ENCODE results near the gene C2CD4D. TPM values are rescaled to one million over a fixed set of nuclear protein-coding genes. Genes with fewer than 3 reads are reported as not detected.

The C2CD4D gene
- total RNA-seq, 2 donors from 2014 or later: not detected

DNA sequence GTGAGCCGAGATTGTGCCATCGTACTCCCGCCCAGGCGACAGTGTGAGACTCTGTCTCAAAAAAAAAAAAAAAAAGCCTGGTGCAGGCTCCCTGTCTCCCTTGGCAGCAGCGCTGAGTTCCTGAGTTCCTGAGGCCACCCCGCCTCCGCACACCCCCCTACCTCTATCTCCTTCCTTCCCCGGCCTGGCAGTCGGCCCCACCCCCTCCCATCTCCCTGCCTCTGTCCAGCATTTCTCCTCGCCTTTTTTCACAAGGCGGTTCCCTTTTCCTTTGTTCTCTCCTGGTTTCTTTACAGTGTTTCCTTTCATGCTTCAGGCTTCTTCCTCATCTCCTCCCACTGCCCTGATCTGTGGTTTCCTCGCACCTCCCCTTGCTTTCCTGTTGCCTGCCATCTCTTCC is 10.7 kb downstream of the C2CD4D start:
- Histone ChIP-seq H3K36me3 (no peaks in the 10 kb centered on the region), H3K27ac (no peak overlapping the region), H3K27me3 (replicated peaks; ENCODE audit: insufficient read depth) (no peaks in the 10 kb centered on the region), H3K4me3 (no peak overlapping the region), H3K4me1 (ENCODE audit: control insufficient read depth in 1 of 2, low read depth in 2 of 2) (no peaks in the 10 kb centered on the region), H3K9me3 (no peaks in the 10 kb centered on the region)
- ATAC-seq (ENCODE audit: insufficient number of reproducible peaks, low FRiP score, low read depth): no peak
- TF ChIP-seq, protein P1, sequence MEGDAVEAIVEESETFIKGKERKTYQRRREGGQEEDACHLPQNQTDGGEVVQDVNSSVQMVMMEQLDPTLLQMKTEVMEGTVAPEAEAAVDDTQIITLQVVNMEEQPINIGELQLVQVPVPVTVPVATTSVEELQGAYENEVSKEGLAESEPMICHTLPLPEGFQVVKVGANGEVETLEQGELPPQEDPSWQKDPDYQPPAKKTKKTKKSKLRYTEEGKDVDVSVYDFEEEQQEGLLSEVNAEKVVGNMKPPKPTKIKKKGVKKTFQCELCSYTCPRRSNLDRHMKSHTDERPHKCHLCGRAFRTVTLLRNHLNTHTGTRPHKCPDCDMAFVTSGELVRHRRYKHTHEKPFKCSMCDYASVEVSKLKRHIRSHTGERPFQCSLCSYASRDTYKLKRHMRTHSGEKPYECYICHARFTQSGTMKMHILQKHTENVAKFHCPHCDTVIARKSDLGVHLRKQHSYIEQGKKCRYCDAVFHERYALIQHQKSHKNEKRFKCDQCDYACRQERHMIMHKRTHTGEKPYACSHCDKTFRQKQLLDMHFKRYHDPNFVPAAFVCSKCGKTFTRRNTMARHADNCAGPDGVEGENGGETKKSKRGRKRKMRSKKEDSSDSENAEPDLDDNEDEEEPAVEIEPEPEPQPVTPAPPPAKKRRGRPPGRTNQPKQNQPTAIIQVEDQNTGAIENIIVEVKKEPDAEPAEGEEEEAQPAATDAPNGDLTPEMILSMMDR (IDR thresholded peaks at IDR 0.05): no peak
- DNase-seq (ENCODE audit: low spot score): no peak

DNA sequence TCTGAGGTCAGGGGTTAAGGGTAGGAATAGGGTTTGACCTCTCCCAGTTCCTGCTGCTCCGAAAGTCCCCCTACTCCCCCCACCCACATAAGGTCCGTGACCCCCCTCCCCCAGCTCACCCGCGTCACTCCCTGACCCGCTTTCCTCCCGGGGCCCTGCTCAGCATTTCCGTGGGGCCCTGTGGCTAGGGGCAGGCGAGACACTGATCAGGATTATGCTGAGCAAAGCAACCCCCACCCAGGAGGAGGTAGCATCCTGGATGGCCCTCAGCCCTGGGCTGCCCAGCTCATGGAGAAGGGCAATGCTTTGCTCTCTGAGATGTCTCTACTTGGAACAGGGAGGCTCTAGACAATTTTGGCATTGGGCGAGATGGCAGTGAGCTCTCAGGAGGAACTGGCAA is 11.8 kb downstream of the C2CD4D start:
- DNase-seq (ENCODE audit: low spot score) (no peak), ATAC-seq (ENCODE audit: insufficient number of reproducible peaks, low FRiP score, low read depth) (no peak)
- no peaks in the 10 kb centered on the region for H3K4me1 ChIP-seq (ENCODE audit: control insufficient read depth in 1 of 2, low read depth in 2 of 2)
- H3K9me3 ChIP-seq: no peaks in the 10 kb centered on the region
- no peaks in the 10 kb centered on the region for H3K36me3 ChIP-seq
- TF ChIP-seq, protein P1 (IDR thresholded peaks at IDR 0.05): no peak
- H3K4me3 ChIP-seq: no peak overlapping the region
- H3K27me3 ChIP-seq (replicated peaks; ENCODE audit: insufficient read depth): no peaks in the 10 kb centered on the region
- no peak overlapping the region for H3K27ac ChIP-seq

- no peak overlapping the region for H3K4me3 ChIP-seq
- DNase-seq (ENCODE audit: low spot score) (no peak), ATAC-seq (ENCODE audit: insufficient number of reproducible peaks, low FRiP score, low read depth) (no peak)
- no peaks in the 10 kb centered on the region for H3K36me3 ChIP-seq
- no peak overlapping the region for H3K27ac ChIP-seq
- TF ChIP-seq, protein P1 (IDR thresholded peaks at IDR 0.05): no peak
- no peaks in the 10 kb centered on the region for H3K27me3 ChIP-seq (replicated peaks; ENCODE audit: insufficient read depth)
- H3K4me1 ChIP-seq (ENCODE audit: control insufficient read depth in 1 of 2, low read depth in 2 of 2): no peaks in the 10 kb centered on the region
- H3K9me3 ChIP-seq: no peaks in the 10 kb centered on the region
Measured at GRCh38 chr1:151825751-151826660, 13.6 kb downstream of the C2CD4D start.

GRCh38 chr1:151825204-151825603 is 14.4 kb downstream of the C2CD4D start:
- H3K27ac ChIP-seq: no peak overlapping the region
- DNase-seq (ENCODE audit: low spot score): no peak

DNA sequence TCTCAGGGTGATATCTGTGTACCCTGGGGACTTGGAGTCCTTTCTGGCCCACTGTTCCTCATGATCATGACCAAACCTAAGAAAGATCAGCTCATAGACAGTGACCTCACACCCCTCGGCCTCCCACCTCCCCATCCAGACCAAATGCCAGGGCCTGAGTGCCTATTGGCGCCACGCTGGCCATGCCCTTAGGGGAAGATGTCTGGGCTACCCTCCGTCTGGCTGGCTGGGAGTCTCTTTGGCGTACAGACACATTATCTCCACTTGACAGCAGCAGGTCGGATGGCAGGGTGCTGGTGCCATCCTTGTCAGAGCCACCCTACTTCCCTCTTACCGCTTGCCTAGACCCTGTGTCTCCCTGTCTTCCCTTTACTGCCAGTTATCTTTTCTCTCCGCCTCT is 16.4 kb downstream of the C2CD4D start:
- no peak overlapping the region for H3K27ac ChIP-seq
- H3K4me3 ChIP-seq: no peak overlapping the region
- DNase-seq (ENCODE audit: low spot score) (no peak), ATAC-seq (ENCODE audit: insufficient number of reproducible peaks, low FRiP score, low read depth) (no peak)
- TF ChIP-seq, protein P1 (IDR thresholded peaks at IDR 0.05): no peak
- no peaks in the 10 kb centered on the region for H3K27me3 ChIP-seq (replicated peaks; ENCODE audit: insufficient read depth)
- H3K36me3 ChIP-seq: no peaks in the 10 kb centered on the region
- H3K9me3 ChIP-seq: no peaks in the 10 kb centered on the region
- no peaks in the 10 kb centered on the region for H3K4me1 ChIP-seq (ENCODE audit: control insufficient read depth in 1 of 2, low read depth in 2 of 2)

More at GRCh38 chr1:151825204-151825603, 14.4 kb downstream of the C2CD4D start:
- H3K4me1 ChIP-seq (ENCODE audit: control insufficient read depth in 1 of 2, low read depth in 2 of 2): no peaks in the 10 kb centered on the region
- H3K27me3 ChIP-seq (replicated peaks; ENCODE audit: insufficient read depth): no peaks in the 10 kb centered on the region
- H3K4me3 ChIP-seq: no peak overlapping the region
- H3K9me3 ChIP-seq: no peaks in the 10 kb centered on the region
- H3K36me3 ChIP-seq: no peaks in the 10 kb centered on the region
- ATAC-seq (ENCODE audit: insufficient number of reproducible peaks, low FRiP score, low read depth): no peak
- TF ChIP-seq, protein P1 (IDR thresholded peaks at IDR 0.05): no peak
